ENCODE results near the gene EXOC6B. TPM values are rescaled to one million over a fixed set of nuclear protein-coding genes. Genes with fewer than 3 reads are reported as not detected.

The EXOC6B gene
- total RNA-seq, 1 donor from 2014 or later: 139 TPM

GRCh38 chr2:72781480-72781879, 44.4 kb downstream of the EXOC6B start:
- peaks cover 77% of the 10 kb centered on the region for H3K4me1 ChIP-seq
- no peaks in the 10 kb centered on the region for H3K27me3 ChIP-seq (ENCODE audit: low read depth)
- H3K9me3 ChIP-seq (replicated peaks): peaks cover 14% of the 10 kb centered on the region
- intact Hi-C loops (cut with micrococcal nuclease): no loop called here
- TF ChIP-seq CTCF (IDR thresholded peaks at IDR 0.05; ENCODE audit: borderline replicate concordance): no peak
- no peak overlapping the region for H3K4me3 ChIP-seq
- H3K36me3 ChIP-seq: no peaks in the 10 kb centered on the region
- DNase-seq: no peak
- H3K27ac ChIP-seq (replicated peaks): peak overlapping the region; percentile 56

GRCh38 chr2:72780477-72780876, 45.4 kb downstream of the EXOC6B start:
- Histone ChIP-seq H3K4me3 (no peak overlapping the region), H3K9me3 (replicated peaks) (peaks cover 14% of the 10 kb centered on the region), H3K27me3 (ENCODE audit: low read depth) (no peaks in the 10 kb centered on the region), H3K27ac (replicated peaks) (peak overlapping the region; percentile 56), H3K4me1 (peaks cover 70% of the 10 kb centered on the region), H3K36me3 (no peaks in the 10 kb centered on the region)
- no peak for DNase-seq
- TF ChIP-seq CTCF (IDR thresholded peaks at IDR 0.05; ENCODE audit: borderline replicate concordance): no peak
- intact Hi-C loops (cut with micrococcal nuclease): no loop called here

DNA sequence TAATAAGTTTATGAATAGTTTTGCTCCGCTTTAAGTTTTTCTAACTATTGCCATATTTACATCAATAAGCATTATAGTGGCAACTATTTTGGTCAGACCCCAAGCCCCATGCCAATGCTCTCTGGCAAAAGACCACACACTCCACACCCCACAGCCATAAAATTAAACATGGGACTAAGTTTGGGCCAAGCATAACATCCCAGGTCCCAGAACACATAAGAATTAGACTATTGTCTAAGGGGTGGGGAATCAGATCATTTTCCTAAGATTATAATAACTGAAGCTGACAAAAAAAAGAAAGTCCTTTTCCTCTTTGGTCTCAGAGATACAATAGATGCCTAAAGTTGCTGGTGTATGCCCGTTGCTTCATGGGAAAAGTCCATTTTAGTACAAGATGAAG, 46.3 kb downstream of the EXOC6B start:
- no peak for DNase-seq
- Histone ChIP-seq H3K4me1 (peaks cover 60% of the 10 kb centered on the region), H3K4me3 (no peak overlapping the region), H3K27me3 (ENCODE audit: low read depth) (no peaks in the 10 kb centered on the region), H3K9me3 (replicated peaks) (peaks cover 14% of the 10 kb centered on the region), H3K27ac (replicated peaks) (peak overlapping the region; percentile 56), H3K36me3 (no peaks in the 10 kb centered on the region)
- TF ChIP-seq CTCF (IDR thresholded peaks at IDR 0.05; ENCODE audit: borderline replicate concordance): no peak
- intact Hi-C loops (cut with micrococcal nuclease): no loop called here

DNA sequence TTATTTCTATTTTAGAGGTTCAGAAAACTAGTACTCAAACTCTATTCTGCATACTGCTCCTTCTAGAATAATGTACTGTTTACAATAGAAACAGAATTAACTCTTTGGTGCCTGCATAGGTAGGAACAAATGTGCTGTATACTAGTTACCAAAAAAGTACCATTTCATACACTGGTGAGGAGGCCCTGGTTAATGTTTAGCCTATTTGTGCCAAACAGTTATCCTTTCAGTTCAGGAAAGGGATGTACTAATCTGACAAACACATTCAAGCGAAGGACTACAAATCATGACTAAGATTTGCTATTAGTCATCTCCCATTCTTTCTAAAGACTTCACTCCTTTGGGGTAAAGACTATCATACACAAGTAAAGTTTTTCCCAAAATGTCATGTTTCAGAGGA, 47.4 kb downstream of the EXOC6B start:
- Histone ChIP-seq H3K4me3 (no peak overlapping the region), H3K9me3 (replicated peaks) (peaks cover 14% of the 10 kb centered on the region), H3K27ac (replicated peaks) (peak overlapping the region; percentile 56), H3K36me3 (no peaks in the 10 kb centered on the region), H3K27me3 (ENCODE audit: low read depth) (no peaks in the 10 kb centered on the region), H3K4me1 (peaks cover 55% of the 10 kb centered on the region)
- intact Hi-C loops (cut with micrococcal nuclease): no loop called here
- no peak for DNase-seq
- no peak for TF ChIP-seq CTCF (IDR thresholded peaks at IDR 0.05; ENCODE audit: borderline replicate concordance)

DNA sequence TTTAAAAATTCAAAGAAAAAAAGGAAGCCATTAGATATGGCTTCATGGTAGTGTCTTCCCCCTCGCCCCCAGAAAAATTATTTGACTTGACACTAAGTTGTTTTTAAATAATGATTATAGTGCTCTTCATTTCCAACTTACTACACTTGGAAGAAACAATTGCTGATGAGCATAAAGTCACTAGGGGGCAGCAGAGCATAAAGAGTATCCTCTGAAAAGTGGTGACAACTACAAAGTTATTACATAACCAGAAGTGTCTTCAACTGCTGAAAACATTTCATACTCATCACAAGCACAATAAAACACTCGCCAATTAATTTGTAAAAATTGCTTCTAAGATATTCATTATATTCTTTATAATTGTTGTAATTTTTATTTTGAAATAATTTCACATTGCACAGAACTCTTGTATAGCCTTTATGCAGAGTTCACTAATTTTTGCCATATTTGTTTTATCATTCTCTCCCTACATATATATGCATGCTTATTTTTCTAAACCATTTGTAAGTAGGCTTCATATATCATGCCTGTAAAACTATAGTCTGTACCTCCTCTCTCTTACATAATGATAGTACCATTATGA, 54.9 kb downstream of the EXOC6B start:
- intact Hi-C loops (cut with micrococcal nuclease): loop anchor here (5.0 kb wide), 1 partner anchor 91 kb away; no protein-coding TSS in a partner anchor
- peaks cover 10% of the 10 kb centered on the region for H3K4me1 ChIP-seq
- H3K27me3 ChIP-seq (ENCODE audit: low read depth): no peaks in the 10 kb centered on the region
- no peak overlapping the region for H3K4me3 ChIP-seq
- H3K27ac ChIP-seq (replicated peaks): no peak overlapping the region
- peak; percentile 93 for TF ChIP-seq CTCF (IDR thresholded peaks at IDR 0.05; ENCODE audit: borderline replicate concordance)
- no peaks in the 10 kb centered on the region for H3K9me3 ChIP-seq (replicated peaks)
- no peaks in the 10 kb centered on the region for H3K36me3 ChIP-seq
- no peak for DNase-seq

Measured in left ventricle myocardium inferior (tissue), 1 donor.